Right cardiac atrium (tissue), 5 donors: ENCODE data around the gene ATP5PB. TPM values are rescaled to one million over a fixed set of nuclear protein-coding genes. Genes with fewer than 3 reads are reported as not detected.
A peak's percentile ranks its signal among the peaks of the same experiment; 100 is the strongest.

ENCODE experiments used
- ATAC-seq, 2 donors: fragments of 200-7000 bp; cut with Tn5 transposase; one replicate each; pipeline versions ENCODE4 v1.8.0 to v1.9.1; 2020; ENCODE audit warnings: moderate library complexity in 2 of 2, mild to moderate bottlenecking in 1 of 2
- DNase-seq, 3 donors: peaks; one replicate each; pipeline ENCODE4 v3.0.0-alpha.2; 2020
- H3K27ac ChIP-seq: one replicate; pipeline ENCODE4 v1.5.1; 2013; ENCODE audit warnings: mild to moderate bottlenecking, low read length, control low read depth, moderate library complexity
- H3K27me3 ChIP-seq: one replicate; pipeline ENCODE4 v1.6.1; 2013; ENCODE audit not compliant: control insufficient read depth, insufficient read depth
- H3K4me1 ChIP-seq: one replicate; pipeline ENCODE4 v1.6.1; 2013; ENCODE audit warnings: low read length; ENCODE audit not compliant: control insufficient read depth, insufficient read depth
- H3K4me3 ChIP-seq: one replicate; pipeline ENCODE4 v1.5.1; 2013; ENCODE audit warnings: low read length, control low read depth
- H3K9me3 ChIP-seq: one replicate; pipeline ENCODE4 v1.6.1; 2013; ENCODE audit warnings: low read length; ENCODE audit not compliant: control insufficient read depth
- WGBS: extraction: QIAGEN DNeasy Blood & Tissue Kit; methylation state at CpG from one replicate; pipeline ENCODE4 v1.1.7; 2013; 5-methylcytosine and 5-hydroxymethylcytosine counted together
- intact Hi-C, 4 donors: fragments of 100-400 bp; cut with DNase I; formaldehyde crosslinking; loops; one replicate each; pipeline versions ENCODE4 v1.11.0 to v1.14.0; 2022 to 2023
- polyA plus RNA-seq: library from polyadenylated mRNA; stranded (reverse); fragments of 200-250 nt; gene quantifications from one replicate; pipeline ENCODE4 v1.2.3, GENCODE V29; 2013
- total RNA-seq, 4 donors: library from RNA; stranded (reverse); fragmentation: NEBNext Ultra II Directional; extraction: Animal tissue kit (Norgen Biotek cat#: 25700); gene quantifications; one replicate each; pipeline ENCODE4 v1.2.1, GENCODE V29; 2021
- donor health status: healthy with polysubstance abuse.
- donor health status: DM: no; HTN: yes; CAD: no.
- donor health status: DM: no; HTN: no; CAD: no.
- donor health status: DM: no; HTN: yes; CAD: no; lungs with severe emphysema.
- donor health status: DM: yes; HTN: yes; CAD: no.

ATP5PB gene
- total and polyA plus RNA-seq, 5 donors = 433 to 918 (median 494) TPM

- 46% methylated on average over 2 of the region's 2 CpGs for WGBS
- Histone ChIP-seq H3K4me3 (no peak overlapping the region), H3K4me1 (peaks cover 10% of the 10 kb centered on the region), H3K9me3 (no peaks in the 10 kb centered on the region), H3K27me3 (no peaks in the 10 kb centered on the region), H3K27ac (no peak overlapping the region)
- DNase-seq (no peak), ATAC-seq (no peak)
- intact Hi-C loops = loop anchor here in 2 of 4 donors (5.0 kb wide), 1 partner anchor 151 kb away; no protein-coding TSS in a partner anchor
Measured at GRCh38 chr1:111506561-111506960, 57.3 kb downstream of the ATP5PB start.

DNA sequence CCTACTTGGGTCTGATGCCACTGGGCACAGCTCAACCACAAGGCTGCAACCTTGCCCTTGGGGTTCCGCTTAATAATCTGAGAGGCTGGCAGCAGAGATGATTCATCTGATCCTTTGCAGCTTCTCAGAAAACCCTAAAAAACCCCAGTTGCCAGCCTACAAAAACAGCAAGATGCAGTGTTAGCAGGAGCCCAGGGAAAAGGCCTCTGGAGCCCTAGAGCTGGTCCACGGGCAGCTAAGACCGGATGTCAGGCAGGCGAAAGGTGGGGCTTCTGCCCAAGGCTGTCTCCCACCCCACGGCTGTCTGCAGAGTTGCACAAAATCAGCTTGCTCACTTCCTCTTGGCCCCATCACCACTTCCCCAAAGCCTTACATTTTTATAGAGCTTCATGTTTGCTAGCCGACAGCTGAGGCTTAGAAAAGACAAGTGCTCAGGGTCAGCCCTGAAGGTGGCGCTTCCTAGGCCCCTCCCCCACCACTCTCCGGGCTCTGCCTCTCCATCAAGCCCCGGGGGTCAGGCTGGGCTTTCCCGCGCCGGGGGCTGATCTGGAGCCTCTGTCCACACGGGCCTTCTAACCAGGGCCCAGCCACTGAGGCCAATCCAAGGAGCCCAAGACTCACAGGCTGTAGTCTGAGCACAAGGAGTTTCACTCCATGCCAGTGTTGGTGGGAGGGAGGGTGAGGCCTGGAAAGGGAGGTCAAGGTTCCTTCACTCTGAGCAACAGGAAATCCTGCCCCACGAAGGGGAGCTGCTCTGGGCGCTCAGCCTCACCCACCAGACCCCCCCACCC is 58.3 kb downstream of the ATP5PB start:
- Histone ChIP-seq H3K4me1 (peaks cover 10% of the 10 kb centered on the region), H3K27me3 (no peaks in the 10 kb centered on the region), H3K27ac (peak overlapping the region; percentile 82), H3K4me3 (peak overlapping the region; percentile 2), H3K9me3 (no peaks in the 10 kb centered on the region)
- 13% methylated on average over 15 of the region's 15 CpGs for WGBS
- ATAC-seq (peak; percentile 78 to 85), DNase-seq (peak; percentile 82 to 92 (median 91))
- intact Hi-C loops = loop anchor here in 3 of 4 donors (2.0 to 5.0 kb wide), 2 partner anchors 149 to 150 kb away; no protein-coding TSS in a partner anchor

DNA sequence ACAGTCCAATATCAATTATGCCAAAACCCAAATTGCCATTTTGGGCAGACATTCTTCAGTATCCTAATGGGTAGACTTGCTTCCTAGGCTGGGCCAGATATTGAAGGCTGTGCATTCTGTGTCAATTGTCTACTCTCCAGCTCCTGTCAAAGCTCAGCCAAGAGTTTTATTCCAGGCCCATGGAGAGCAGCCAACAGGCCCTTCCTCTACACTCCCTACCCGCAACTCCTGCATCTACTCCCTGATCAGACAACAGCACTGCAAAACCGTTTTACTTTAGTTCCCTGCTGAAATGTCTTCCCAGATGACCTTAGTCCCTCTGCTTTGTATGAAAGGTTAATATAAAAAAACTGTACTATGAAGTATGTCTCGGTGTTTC is 60.7 kb downstream of the ATP5PB start:
- 11% methylated on average over 3 of the region's 3 CpGs for WGBS
- no peaks in the 10 kb centered on the region for H3K27me3 ChIP-seq
- ATAC-seq = peak; percentile 42 to 43
- intact Hi-C loops = loop anchor here (2.0 to 10.0 kb wide), 3 partner anchors 115 to 147 kb away; no protein-coding TSS in a partner anchor
- no peak overlapping the region for H3K27ac ChIP-seq
- H3K4me1 ChIP-seq = peaks cover 19% of the 10 kb centered on the region
- no peak overlapping the region for H3K4me3 ChIP-seq
- DNase-seq = peak; percentile 56 to 85 (median 78)
- H3K9me3 ChIP-seq = no peaks in the 10 kb centered on the region

DNA sequence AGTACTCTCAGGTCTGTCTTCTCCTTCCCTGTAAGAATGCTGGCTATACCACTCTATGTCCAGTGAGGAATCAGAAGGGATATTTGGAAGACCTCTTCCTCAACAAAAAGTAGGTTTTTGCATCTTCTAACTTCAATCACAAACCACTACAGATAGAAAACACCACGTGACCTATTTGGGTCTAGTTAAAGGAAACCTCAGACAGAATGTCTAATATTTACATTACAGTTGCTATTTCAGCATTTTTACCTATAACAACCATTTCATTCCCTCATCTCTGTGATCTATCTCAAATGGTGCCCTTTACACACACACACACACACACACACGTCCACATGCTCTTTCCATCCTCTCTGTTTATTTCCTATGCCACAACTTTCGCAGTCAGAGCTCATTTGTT is 62.1 kb downstream of the ATP5PB start:
- no peak overlapping the region for H3K27ac ChIP-seq
- peaks cover 25% of the 10 kb centered on the region for H3K4me1 ChIP-seq
- no peaks in the 10 kb centered on the region for H3K9me3 ChIP-seq
- DNase-seq (no peak), ATAC-seq (no peak)
- no peaks in the 10 kb centered on the region for H3K27me3 ChIP-seq
- H3K4me3 ChIP-seq = no peak overlapping the region
- 90% methylated on average over 3 of the region's 3 CpGs for WGBS
- intact Hi-C loops = loop anchor here in 1 of 4 donors (5.0 to 10.0 kb wide), 2 partner anchors 113 to 146 kb away; no protein-coding TSS in a partner anchor

Other genes with a start within 250 kb of the ATP5PB start
- 1 to 10 TPM; 2.1 to 4.5 (median 4.1) TPM for gene DENND2D, start 248.8 kb upstream of the ATP5PB start, total RNA-seq
- 2.1 TPM for gene DENND2D, start 248.8 kb upstream of the ATP5PB start, polyA plus RNA-seq
- 10 to 100 TPM in 3 of 4 donors, 1 to 10 TPM in 1; 1.2 to 20.7 (median 14.7) TPM for gene CHI3L2, start 221.8 kb upstream of the ATP5PB start, total RNA-seq
- gene CHI3L2, start 221.8 kb upstream of the ATP5PB start, polyA plus RNA-seq = 6.2 TPM
- not detected for gene CHIA, start 158.6 kb upstream of the ATP5PB start, total RNA-seq
- gene CHIA, start 158.6 kb upstream of the ATP5PB start, polyA plus RNA-seq = 0.09 TPM
- gene OVGP1, start 21.7 kb upstream of the ATP5PB start, total RNA-seq = 1 to 10 TPM in 1 of 4 donors, under 1 TPM in 3; 0.44 to 1.1 (median 0.81) TPM
- gene OVGP1, start 21.7 kb upstream of the ATP5PB start, polyA plus RNA-seq = 0.66 TPM
- 10 to 100 TPM; 24.1 to 29.2 (median 27.9) TPM for gene WDR77, start 208 bp upstream of the ATP5PB start, total RNA-seq
- 28.2 TPM for gene WDR77, start 208 bp upstream of the ATP5PB start, polyA plus RNA-seq
- 10 to 100 TPM; 13.0 to 28.1 (median 18.0) TPM for gene C1orf162, start 24.5 kb downstream of the ATP5PB start, total RNA-seq
- gene C1orf162, start 24.5 kb downstream of the ATP5PB start, polyA plus RNA-seq = 13.5 TPM
- 10 to 100 TPM in 1 of 4 donors, 1 to 10 TPM in 3; 5.4 to 10.9 (median 9.9) TPM for gene ADORA3, start 54.2 kb downstream of the ATP5PB start, total RNA-seq
- 2.0 TPM for gene ADORA3, start 54.2 kb downstream of the ATP5PB start, polyA plus RNA-seq
- gene TMIGD3, start 54.2 kb downstream of the ATP5PB start, total RNA-seq = 1 to 10 TPM in 3 of 4 donors, under 1 TPM in 1; 0.82 to 9.5 (median 3.7) TPM
- gene TMIGD3, start 54.2 kb downstream of the ATP5PB start, polyA plus RNA-seq = 2.1 TPM
- gene RAP1A, start 170.3 kb downstream of the ATP5PB start, total RNA-seq = 100 to 1,000 TPM; 104 to 128 (median 111) TPM
- 110 TPM for gene RAP1A, start 170.3 kb downstream of the ATP5PB start, polyA plus RNA-seq